SK-N-SH (cell line): Measurements from ENCODE around the gene ARHGEF1. TPM values are rescaled to one million over a fixed set of nuclear protein-coding genes. Genes with fewer than 3 reads are reported as not detected.

Experiments
- CTCF ChIA-PET: fragments of 300-600, 350-600 bp; formaldehyde crosslinking; extraction: SDS; loops from one replicate; lab custom pipeline; 2021; lab: Yijun Ruan, JAX
- POLR2A ChIA-PET: fragments of 350-600 bp; sonication (Branson Sonifier 250); formaldehyde crosslinking; extraction: SDS; loops from one replicate; lab custom pipeline; 2020; ENCODE audit warnings: antibody characterized with exemption, inconsistent platforms; lab: Yijun Ruan, JAX
- DNase-seq: peaks from one replicate; pipeline ENCODE4 v3.0.0; 2012
- H2AFZ ChIP-seq: fragments of 200-600 bp; sonication (generic); 2 replicates; pipeline ENCODE4 v1.8.1; 2016; ENCODE audit warnings: antibody characterized with exemption, mild to moderate bottlenecking, low read depth
- H3F3A ChIP-seq: fragments of 200-600 bp; sonication (generic); replicated peaks from 2 replicates; pipeline ENCODE3; 2016; ENCODE audit warnings: antibody characterized with exemption, mild to moderate bottlenecking; ENCODE audit not compliant: insufficient read depth
- H3K27ac ChIP-seq, 2 experiments: fragments of 200-500 bp in 1 of 2; fragments of 200-600 bp in 1 of 2; sonication (Bioruptor generic) in 1 of 2; sonication (generic), shearing (Covaris generic) in 1 of 2; 2 replicates each; pipeline versions ENCODE4 v1.5.1 to v1.6.1; 2014 to 2016; ENCODE audit warnings: low read depth in 2 of 2, inconsistent platforms in 1 of 2, low read length in 1 of 2, mild to moderate bottlenecking in 1 of 2, mixed read lengths in 1 of 2
- H3K27me3 ChIP-seq: fragments of 200-600 bp; sonication (generic), shearing (Covaris generic); 2 replicates; pipeline ENCODE4 v1.6.1; 2016; ENCODE audit warnings: mixed run types; ENCODE audit not compliant: insufficient read depth
- H3K36me3 ChIP-seq, 2 experiments: fragments of 200-500 bp in 1 of 2; fragments of 200-600 bp in 1 of 2; sonication (Bioruptor generic) in 1 of 2; sonication (generic) in 1 of 2; replicated peaks in 1 of 2; 2 replicates each; pipeline versions ENCODE3 to v1.5.1; 2014 to 2016; ENCODE audit warnings: low read length in 1 of 2, mild to moderate bottlenecking in 1 of 2; ENCODE audit not compliant: insufficient read depth in 2 of 2, control insufficient read depth in 1 of 2
- H3K4me1 ChIP-seq, 2 experiments: fragments of 200-500 bp in 1 of 2; fragments of 200-600 bp in 1 of 2; sonication (Bioruptor generic) in 1 of 2; sonication (generic), shearing (Covaris generic) in 1 of 2; 2 replicates each; pipeline versions ENCODE4 v1.5.1 to v1.6.1; 2014 to 2016; ENCODE audit warnings: low read depth in 1 of 2, low read length in 1 of 2, mixed run types in 1 of 2; ENCODE audit not compliant: insufficient read depth in 2 of 2, control insufficient read depth in 1 of 2
- H3K4me2 ChIP-seq: fragments of 200-600 bp; sonication (generic), shearing (Covaris generic); 2 replicates; pipeline ENCODE4 v1.6.1; 2017; ENCODE audit warnings: mixed run types
- H3K4me3 ChIP-seq, 2 experiments: fragments of 200-500 bp in 1 of 2; fragments of 200-600 bp in 1 of 2; sonication (Bioruptor generic) in 1 of 2; sonication (generic), shearing (Covaris generic) in 1 of 2; 2 replicates each; pipeline versions ENCODE4 v1.5.1 to v1.8.1; 2014 to 2016; ENCODE audit warnings: low read depth in 2 of 2, inconsistent platforms in 1 of 2, low read length in 1 of 2, mild to moderate bottlenecking in 1 of 2, mixed read lengths in 1 of 2, moderate library complexity in 1 of 2
- H3K79me2 ChIP-seq: fragments of 200-600 bp; sonication (generic); 2 replicates; pipeline ENCODE4 v1.8.1; 2017; ENCODE audit warnings: mild to moderate bottlenecking; ENCODE audit not compliant: insufficient read depth
- H3K9ac ChIP-seq: fragments of 200-600 bp; sonication (generic); 2 replicates; pipeline ENCODE4 v1.6.1; 2017; ENCODE audit warnings: mixed run types
- H3K9me2 ChIP-seq: fragments of 200-600 bp; sonication (generic); 2 replicates; pipeline ENCODE4 v1.6.1; 2017; ENCODE audit warnings: mixed run types
- H3K9me3 ChIP-seq: fragments of 200-600 bp; sonication (generic); 2 replicates; pipeline ENCODE4 v1.6.1; 2017; ENCODE audit warnings: mixed run types, mild to moderate bottlenecking, moderate library complexity
- H4K20me1 ChIP-seq: fragments of 200-600 bp; sonication (generic); 2 replicates; pipeline ENCODE4 v1.6.1; 2017; ENCODE audit warnings: mild to moderate bottlenecking, mixed run types; ENCODE audit not compliant: insufficient read depth
- CHD2 ChIP-seq: fragments of 150-350 bp; IDR thresholded peaks from 2 replicates; pipeline ENCODE4 v1.6.1; 2018; ENCODE audit warnings: low read length; ENCODE audit not compliant: partially characterized antibody
- EP300 ChIP-seq, 2 experiments: IDR thresholded peaks; 2 replicates each; pipeline versions ENCODE4 v1.4.0 to v1.6.1; 2012; ENCODE audit warnings: borderline replicate concordance in 1 of 2, low read depth in 1 of 2, low read length in 1 of 2
- FOXJ3 ChIP-seq: sonication (generic); formaldehyde crosslinking; IDR thresholded peaks from 2 replicates; pipeline ENCODE4 v1.5.1; 2020; ENCODE audit warnings: mild to moderate bottlenecking, missing genetic modification reagents
- FOXM1 ChIP-seq: IDR thresholded peaks from 2 replicates; pipeline ENCODE4 v1.4.0; 2012; ENCODE audit warnings: low read depth, mild to moderate bottlenecking
- JUND ChIP-seq: IDR thresholded peaks from 2 replicates; pipeline ENCODE4 v1.4.0; 2012
- MAX ChIP-seq: IDR thresholded peaks from 2 replicates; pipeline ENCODE4 v1.4.0; 2012; ENCODE audit warnings: low read depth
- MEF2A ChIP-seq: IDR thresholded peaks from 2 replicates; pipeline ENCODE4 v1.4.0; 2012; ENCODE audit warnings: low read depth, borderline replicate concordance
- NRF1 ChIP-seq: IDR thresholded peaks from 2 replicates; pipeline ENCODE4 v1.6.1; 2012; ENCODE audit warnings: low read depth, mild to moderate bottlenecking, low read length
- POLR2AphosphoS5 ChIP-seq: IDR thresholded peaks from 2 replicates; pipeline ENCODE4 v1.6.1; 2012; ENCODE audit warnings: low read depth, low read length
- RXRA ChIP-seq: IDR thresholded peaks from 2 replicates; pipeline ENCODE4 v1.4.0; 2012; ENCODE audit warnings: low read depth, mild to moderate bottlenecking, borderline replicate concordance
- SMC3 ChIP-seq: IDR thresholded peaks from 2 replicates; pipeline ENCODE4 v1.6.1; 2012; ENCODE audit warnings: low read depth, low read length, improper control_type of control experiment
- TEAD4 ChIP-seq: IDR thresholded peaks from 2 replicates; pipeline ENCODE4 v1.4.0; 2012; ENCODE audit warnings: mild to moderate bottlenecking, borderline replicate concordance; ENCODE audit not compliant: insufficient read depth
- YY1 ChIP-seq: IDR thresholded peaks from 2 replicates; pipeline ENCODE4 v1.4.0; 2012; ENCODE audit warnings: low read depth, mild to moderate bottlenecking
- WGBS: methylation state at CpG from one replicate; pipeline ENCODE4 v1.1.6; 2017; ENCODE audit warnings: low lambda C conversion rate; 5-methylcytosine and 5-hydroxymethylcytosine counted together
- polyA plus RNA-seq, 3 experiments: library from polyadenylated mRNA; depleted of rRNA; stranded (reverse); fragments of >200 nt; gene quantifications; 2 replicates each; pipeline ENCODE4 v1.2.3, GENCODE V29; 2012
- TF ChIP-seq, protein P1 (sequence below): IDR thresholded peaks from 2 replicates; pipeline ENCODE4 v1.6.1; 2012; ENCODE audit warnings: mild to moderate bottlenecking, low read depth, low read length, moderate library complexity
- TF ChIP-seq, protein P2 (sequence below): IDR thresholded peaks from 2 replicates; pipeline ENCODE4; 2012

The ARHGEF1 gene
- polyA plus RNA-seq, 1 of the 3 experiments (the other 2 are of a cell fraction): 102 TPM

DNA sequence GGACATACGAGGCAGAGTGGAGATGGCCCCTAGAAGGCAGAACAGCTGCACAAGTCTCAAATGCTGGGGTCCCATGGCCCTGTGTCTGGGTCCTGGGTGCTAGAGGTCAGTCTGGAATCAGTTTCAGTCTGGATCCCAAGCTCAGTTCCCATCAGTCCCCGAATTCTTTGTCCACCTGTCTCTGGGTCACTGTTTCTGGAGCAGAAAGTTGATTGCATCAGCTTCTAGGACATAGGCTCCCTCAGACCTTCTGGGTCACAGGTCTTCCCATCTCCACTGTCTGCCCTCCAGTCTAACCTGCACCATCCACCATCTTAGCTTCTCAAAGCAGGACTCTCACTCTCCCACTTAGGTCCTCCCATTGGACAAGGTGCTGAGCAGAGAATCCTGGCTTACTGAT lies 43.8 kb upstream of the ARHGEF1 start:
- Histone ChIP-seq H3K9ac (no peak overlapping the region), H3F3A (no peaks in the 10 kb centered on the region), H3K27ac (no peak overlapping the region), H3K4me2 (no peak overlapping the region), H3K79me2 (no peaks in the 10 kb centered on the region), H3K9me3 (no peaks in the 10 kb centered on the region), H3K36me3 (no peaks in the 10 kb centered on the region), H3K4me1 (no peaks in the 10 kb centered on the region), H3K4me3 (no peak overlapping the region), H3K27me3 (peaks cover 40% of the 10 kb centered on the region), H2AFZ (no peak overlapping the region), H3K9me2 (no peaks in the 10 kb centered on the region), H4K20me1 (no peaks in the 10 kb centered on the region)
- TF ChIP-seq MAX (no peak), POLR2AphosphoS5 (no peak), MEF2A (no peak), CHD2 (no peak)
- ChIA-PET CTCF (interaction anchor here (1.1 to 2.2 kb wide), 2 partner anchors 20 to 46 kb away, joined by 3 to 8 read pairs; partner anchors contain the start of gene RPS19), POLR2A (no interaction called here)
- no peak for DNase-seq
- 10% methylated on average over 1 of the region's 2 CpGs for WGBS

DNA sequence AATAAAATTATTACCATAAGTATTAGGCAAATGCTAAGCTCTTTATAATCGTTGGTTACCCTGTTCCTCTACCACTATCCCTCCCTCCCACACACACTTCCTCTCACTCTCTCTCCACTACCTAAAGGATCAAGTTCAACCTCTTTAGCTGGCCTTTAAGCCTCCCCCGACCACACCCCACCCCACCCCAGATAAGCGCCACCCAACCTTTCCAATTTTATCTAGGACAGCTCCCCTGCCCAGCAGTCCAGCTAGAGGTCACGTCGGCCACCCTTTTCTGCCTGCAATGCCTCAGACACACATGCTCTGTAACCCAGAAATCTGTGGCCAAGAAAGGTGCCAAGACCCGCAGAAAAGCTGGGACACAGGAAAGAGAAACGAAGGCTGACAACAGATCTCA lies 39.6 kb upstream of the ARHGEF1 start:
- no peaks in the 10 kb centered on the region for H3K9me2 ChIP-seq
- peaks cover 22% of the 10 kb centered on the region for H3K27me3 ChIP-seq
- 15% methylated on average over 7 of the region's 7 CpGs for WGBS
- DNase-seq: no peak
- no peaks in the 10 kb centered on the region for H3K36me3 ChIP-seq
- ChIA-PET CTCF (interaction anchor here (0.9 to 2.0 kb wide), 3 partner anchors 8 to 48 kb away, joined by 3 to 10 read pairs (median 6); no protein-coding TSS in a partner anchor), POLR2A (no interaction called here)
- H3K4me3 ChIP-seq: no peak overlapping the region
- no peaks in the 10 kb centered on the region for H3K9me3 ChIP-seq
- TF ChIP-seq FOXJ3 (CRISPR knock-in tag): no peak
- no peak for TF ChIP-seq SMC3
- TF ChIP-seq, protein P1, sequence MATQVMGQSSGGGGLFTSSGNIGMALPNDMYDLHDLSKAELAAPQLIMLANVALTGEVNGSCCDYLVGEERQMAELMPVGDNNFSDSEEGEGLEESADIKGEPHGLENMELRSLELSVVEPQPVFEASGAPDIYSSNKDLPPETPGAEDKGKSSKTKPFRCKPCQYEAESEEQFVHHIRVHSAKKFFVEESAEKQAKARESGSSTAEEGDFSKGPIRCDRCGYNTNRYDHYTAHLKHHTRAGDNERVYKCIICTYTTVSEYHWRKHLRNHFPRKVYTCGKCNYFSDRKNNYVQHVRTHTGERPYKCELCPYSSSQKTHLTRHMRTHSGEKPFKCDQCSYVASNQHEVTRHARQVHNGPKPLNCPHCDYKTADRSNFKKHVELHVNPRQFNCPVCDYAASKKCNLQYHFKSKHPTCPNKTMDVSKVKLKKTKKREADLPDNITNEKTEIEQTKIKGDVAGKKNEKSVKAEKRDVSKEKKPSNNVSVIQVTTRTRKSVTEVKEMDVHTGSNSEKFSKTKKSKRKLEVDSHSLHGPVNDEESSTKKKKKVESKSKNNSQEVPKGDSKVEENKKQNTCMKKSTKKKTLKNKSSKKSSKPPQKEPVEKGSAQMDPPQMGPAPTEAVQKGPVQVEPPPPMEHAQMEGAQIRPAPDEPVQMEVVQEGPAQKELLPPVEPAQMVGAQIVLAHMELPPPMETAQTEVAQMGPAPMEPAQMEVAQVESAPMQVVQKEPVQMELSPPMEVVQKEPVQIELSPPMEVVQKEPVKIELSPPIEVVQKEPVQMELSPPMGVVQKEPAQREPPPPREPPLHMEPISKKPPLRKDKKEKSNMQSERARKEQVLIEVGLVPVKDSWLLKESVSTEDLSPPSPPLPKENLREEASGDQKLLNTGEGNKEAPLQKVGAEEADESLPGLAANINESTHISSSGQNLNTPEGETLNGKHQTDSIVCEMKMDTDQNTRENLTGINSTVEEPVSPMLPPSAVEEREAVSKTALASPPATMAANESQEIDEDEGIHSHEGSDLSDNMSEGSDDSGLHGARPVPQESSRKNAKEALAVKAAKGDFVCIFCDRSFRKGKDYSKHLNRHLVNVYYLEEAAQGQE: no peak
- no peak for TF ChIP-seq TEAD4
- no peak for TF ChIP-seq RXRA
- TF ChIP-seq MAX: no peak
- TF ChIP-seq JUND: no peak
- no peak for TF ChIP-seq YY1
- TF ChIP-seq EP300 (IDR thresholded peaks at IDR 0.05; ENCODE audit: borderline replicate concordance in 1 of 2, low read depth in 1 of 2, low read length in 1 of 2): no peak
- TF ChIP-seq, protein P2, sequence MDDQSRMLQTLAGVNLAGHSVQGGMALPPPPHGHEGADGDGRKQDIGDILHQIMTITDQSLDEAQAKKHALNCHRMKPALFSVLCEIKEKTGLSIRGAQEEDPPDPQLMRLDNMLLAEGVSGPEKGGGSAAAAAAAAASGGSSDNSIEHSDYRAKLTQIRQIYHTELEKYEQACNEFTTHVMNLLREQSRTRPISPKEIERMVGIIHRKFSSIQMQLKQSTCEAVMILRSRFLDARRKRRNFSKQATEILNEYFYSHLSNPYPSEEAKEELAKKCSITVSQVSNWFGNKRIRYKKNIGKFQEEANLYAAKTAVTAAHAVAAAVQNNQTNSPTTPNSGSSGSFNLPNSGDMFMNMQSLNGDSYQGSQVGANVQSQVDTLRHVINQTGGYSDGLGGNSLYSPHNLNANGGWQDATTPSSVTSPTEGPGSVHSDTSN: no peak
- TF ChIP-seq FOXM1: no peak
- TF ChIP-seq NRF1: no peak
- no peak overlapping the region for H3K27ac ChIP-seq
- no peaks in the 10 kb centered on the region for H3K79me2 ChIP-seq
- no peaks in the 10 kb centered on the region for H3F3A ChIP-seq
- no peaks in the 10 kb centered on the region for H4K20me1 ChIP-seq
- no peak overlapping the region for H3K9ac ChIP-seq
- no peak overlapping the region for H3K4me2 ChIP-seq
- H2AFZ ChIP-seq: no peak overlapping the region
- H3K4me1 ChIP-seq: no peaks in the 10 kb centered on the region
